ENCODE data around the gene ZDHHC8.

The ZDHHC8 gene

GRCh38 chr22:20164863-20165262 lies 33.3 kb downstream of the ZDHHC8 start:
- no peak for DNase-seq

- no peak for DNase-seq
These were observed 33.8 kb downstream of the ZDHHC8 start for GRCh38 chr22:20165421-20165820.

- DNase-seq = no peak
These were observed 34.3 kb downstream of the ZDHHC8 start for GRCh38 chr22:20165913-20166312.

- DNase-seq = no peak
These were observed 35.1 kb downstream of the ZDHHC8 start for GRCh38 chr22:20166703-20167102.

- DNase-seq = no peak
These were observed 36.2 kb downstream of the ZDHHC8 start for GRCh38 chr22:20167643-20168322.

- DNase-seq = no peak
These were observed 37.7 kb downstream of the ZDHHC8 start for GRCh38 chr22:20169253-20169822.

- no peak for DNase-seq
These were observed 38.6 kb downstream of the ZDHHC8 start for GRCh38 chr22:20170170-20170569.

- no peak for DNase-seq
These were observed 39.9 kb downstream of the ZDHHC8 start for GRCh38 chr22:20171288-20172140.

GRCh38 chr22:20172141-20172613 lies 40.6 kb downstream of the ZDHHC8 start:
- DNase-seq = no peak

- no peak for DNase-seq
These were observed 41.6 kb downstream of the ZDHHC8 start for GRCh38 chr22:20173246-20173645.

- DNase-seq = no peak
These were observed 42.2 kb downstream of the ZDHHC8 start for GRCh38 chr22:20173772-20174171.

- DNase-seq = no peak
These were observed 43.4 kb downstream of the ZDHHC8 start for GRCh38 chr22:20174785-20175596.

GRCh38 chr22:20175597-20175900 lies 43.9 kb downstream of the ZDHHC8 start:
- no peak for DNase-seq

GRCh38 chr22:20176421-20177085 lies 44.9 kb downstream of the ZDHHC8 start:
- DNase-seq = no peak

GRCh38 chr22:20177217-20177911 lies 45.8 kb downstream of the ZDHHC8 start:
- DNase-seq = no peak

- no peak for DNase-seq
These were observed 46.7 kb downstream of the ZDHHC8 start for GRCh38 chr22:20178075-20178914.

GRCh38 chr22:20178915-20179227 lies 47.3 kb downstream of the ZDHHC8 start:
- no peak for DNase-seq

GRCh38 chr22:20179455-20180244 lies 48.0 kb downstream of the ZDHHC8 start:
- no peak for DNase-seq

GRCh38 chr22:20180245-20180630 lies 48.6 kb downstream of the ZDHHC8 start:
- DNase-seq = no peak

- DNase-seq = no peak
These were observed 49.0 kb downstream of the ZDHHC8 start for GRCh38 chr22:20180640-20181039.

Data from stimulated activated CD4-positive, alpha-beta T cell treated with anti-CD3 and anti-CD28 coated beads, Interleukin-4, amount 100 ng/mL, for 1 hour (primary cell).